Left renal cortex interstitium (tissue), 4 donors: ENCODE results near the gene HPSE2. TPM values are rescaled to one million over a fixed set of nuclear protein-coding genes. Genes with fewer than 3 reads are reported as not detected.
A peak's percentile ranks its signal among the peaks of the same experiment; 100 is the strongest.

ENCODE experiments used
- DNase-seq, 4 donors: peaks; one replicate each; pipeline ENCODE4 v3.0.0-alpha.2; 2013; ENCODE audit warnings: low read depth in 4 of 4, low spot score in 2 of 4, missing footprints in 1 of 4
- polyA plus RNA-seq, 4 donors: library from polyadenylated mRNA; unstranded; fragments of 120-200 nt; gene quantifications; one replicate each; pipeline ENCODE4 v1.2.1, GENCODE V29; 2013; ENCODE audit not compliant: insufficient read length in 4 of 4

HPSE2 gene
- polyA plus RNA-seq, 4 donors = 0.98 to 1.8 (median 1.3) TPM

DNA sequence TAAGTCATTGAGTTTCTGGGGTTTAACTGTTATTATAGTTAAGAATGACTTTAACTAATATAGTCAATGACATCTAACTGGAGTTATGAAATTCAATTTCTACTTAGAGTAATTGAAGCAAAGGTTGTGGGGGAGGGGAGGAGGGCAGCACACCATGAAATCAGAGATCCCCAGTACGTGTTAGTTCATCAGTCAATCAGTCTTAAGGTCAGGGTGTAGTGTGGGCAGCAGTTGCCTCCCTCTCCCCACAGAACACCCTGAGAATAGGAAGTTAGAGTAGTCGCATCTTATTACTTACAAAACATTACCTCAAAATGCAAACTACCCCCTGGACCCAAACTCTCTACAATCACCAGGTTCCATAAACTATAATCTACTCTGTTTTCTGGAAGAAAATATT is 781.9 kb downstream of the HPSE2 start:
- no peak for DNase-seq

GRCh38 chr10:98450618-98451017 is 785.0 kb downstream of the HPSE2 start:
- DNase-seq = no peak

DNA sequence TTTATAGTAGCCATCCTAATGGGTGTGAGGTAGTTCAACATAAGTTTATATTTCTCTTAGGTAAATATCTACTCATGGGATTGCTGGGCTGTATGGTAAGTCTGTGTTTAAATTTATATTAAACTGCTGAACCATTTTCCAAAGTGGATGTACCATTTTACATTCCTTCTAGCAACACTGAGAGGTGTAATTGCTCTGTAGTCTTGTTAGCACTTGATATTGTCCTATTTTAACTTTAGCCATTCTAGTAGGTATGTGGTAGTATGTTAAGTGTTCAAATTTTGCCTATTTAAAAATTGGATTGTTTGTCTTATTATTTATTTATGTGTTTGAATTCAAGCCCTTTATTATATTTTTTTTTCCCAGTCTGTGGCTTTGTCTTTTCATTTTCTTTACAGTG is 786.4 kb downstream of the HPSE2 start:
- no peak for DNase-seq

- DNase-seq = peak in 1 of 4 donors; percentile 45
Observed at GRCh38 chr10:98446661-98447221, 788.9 kb downstream of the HPSE2 start, which contains the start of gene HPS1. TSS of gene HPS1 (minus strand) at chr10:98446935. CDS start at chr10:98443240, 3,695 bp downstream.

DNA sequence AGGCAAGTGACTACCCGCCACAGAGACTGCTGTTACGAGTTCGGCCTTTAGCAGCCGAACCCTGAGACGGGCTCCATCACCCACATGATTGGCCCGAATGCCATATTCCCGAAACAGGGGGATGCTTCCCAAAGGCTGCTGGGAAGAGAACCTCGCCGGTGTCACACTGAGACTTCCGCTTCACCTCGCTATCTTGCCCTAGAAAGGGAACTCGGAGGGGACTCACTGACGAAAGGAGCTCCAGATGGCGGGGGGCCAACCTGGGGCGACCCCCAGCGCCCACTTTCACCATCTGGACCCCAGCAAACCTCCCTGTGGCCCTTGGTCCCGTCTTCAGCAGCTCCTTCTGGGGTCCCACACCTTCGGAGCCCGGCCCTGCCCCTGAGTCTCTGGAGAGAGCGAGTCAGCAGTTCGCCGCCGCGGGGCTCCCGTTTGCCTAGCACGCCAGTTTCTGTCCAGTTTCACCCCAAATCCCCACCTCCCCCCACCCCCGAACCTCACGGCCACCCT is 789.4 kb downstream of the HPSE2 start:
- DNase-seq = no peak

DNA sequence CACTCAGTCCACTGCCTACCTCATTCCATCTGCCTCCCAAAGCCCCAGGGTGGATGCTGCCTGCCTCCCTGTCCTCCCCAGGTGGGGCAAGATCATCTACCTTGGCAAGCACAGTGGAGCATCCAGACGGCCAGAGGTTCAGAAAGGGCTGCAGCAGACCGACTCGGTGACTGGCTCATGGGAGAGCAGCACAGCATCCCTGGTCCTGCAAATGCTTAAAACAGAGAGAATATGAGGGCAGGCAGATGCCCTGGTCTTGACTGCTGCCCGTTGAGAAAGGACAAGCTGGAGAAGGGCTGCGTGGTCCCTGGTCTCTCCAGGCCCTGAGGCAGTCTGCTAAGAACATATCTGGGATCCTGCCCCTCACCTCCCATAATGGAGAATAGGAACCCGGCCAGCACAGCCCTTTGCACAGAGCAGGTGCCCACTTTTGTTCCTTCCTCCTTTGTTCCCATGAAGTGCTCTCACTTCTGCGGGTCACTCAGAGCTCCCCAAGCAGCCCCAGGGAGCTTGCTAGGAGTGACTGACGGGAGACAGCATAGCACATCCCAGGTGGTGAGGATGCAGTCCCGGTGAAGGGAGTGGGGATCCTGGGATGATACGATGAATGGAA is 790.3 kb downstream of the HPSE2 start:
- no peak for DNase-seq

DNA sequence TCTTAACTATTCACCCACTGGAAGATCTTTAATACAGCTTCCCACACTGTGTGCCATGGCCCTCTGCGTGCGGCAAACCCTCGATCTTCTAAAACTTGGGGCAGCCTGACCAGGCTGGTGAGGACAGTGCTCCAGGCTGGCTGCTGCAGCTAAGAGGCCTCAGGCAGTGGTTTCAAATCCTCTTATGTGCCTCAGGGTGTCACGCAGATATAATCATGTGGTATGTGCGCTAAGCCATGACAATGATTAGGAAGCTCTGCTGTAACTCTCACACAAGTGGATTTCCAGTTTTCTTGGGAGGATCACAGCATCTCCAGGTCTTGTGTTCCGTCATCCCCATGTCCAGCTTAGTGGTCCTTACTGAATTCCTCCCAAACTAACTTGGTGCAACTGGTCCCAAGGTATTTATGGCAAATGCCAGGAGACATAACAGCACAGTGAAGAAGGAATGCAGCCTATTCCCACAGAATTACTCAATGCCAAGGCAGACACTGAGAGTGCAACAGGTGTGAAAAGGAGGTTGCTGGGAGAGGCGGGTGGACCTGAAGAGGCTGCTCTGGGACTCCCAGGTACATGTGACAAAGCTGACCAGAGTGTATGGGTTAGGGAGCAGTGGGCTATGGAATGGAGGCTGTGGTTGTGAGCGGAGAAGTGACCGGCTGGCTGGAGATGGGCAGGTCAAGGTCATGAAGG is 791.2 kb downstream of the HPSE2 start:
- no peak for DNase-seq

DNA sequence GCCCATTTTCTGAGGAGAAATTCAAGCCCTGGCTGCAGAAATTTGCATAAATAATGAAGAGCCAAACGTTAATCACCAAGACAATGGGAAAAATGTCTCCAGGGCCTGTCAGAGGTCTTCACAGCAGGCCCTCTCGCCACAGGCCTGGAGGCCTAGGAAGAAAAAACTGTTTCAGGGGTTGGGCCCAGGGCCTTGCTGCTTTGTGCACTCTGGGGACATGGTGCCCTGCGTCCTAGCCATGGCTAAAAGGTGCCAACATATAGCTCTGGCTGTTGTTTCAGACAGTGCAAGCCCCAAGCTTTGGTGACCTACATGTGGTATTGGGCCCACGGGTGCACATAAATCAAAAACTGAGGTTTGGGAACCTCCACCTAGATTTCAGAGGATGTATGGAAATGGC is 796.9 kb downstream of the HPSE2 start:
- DNase-seq = no peak

DNA sequence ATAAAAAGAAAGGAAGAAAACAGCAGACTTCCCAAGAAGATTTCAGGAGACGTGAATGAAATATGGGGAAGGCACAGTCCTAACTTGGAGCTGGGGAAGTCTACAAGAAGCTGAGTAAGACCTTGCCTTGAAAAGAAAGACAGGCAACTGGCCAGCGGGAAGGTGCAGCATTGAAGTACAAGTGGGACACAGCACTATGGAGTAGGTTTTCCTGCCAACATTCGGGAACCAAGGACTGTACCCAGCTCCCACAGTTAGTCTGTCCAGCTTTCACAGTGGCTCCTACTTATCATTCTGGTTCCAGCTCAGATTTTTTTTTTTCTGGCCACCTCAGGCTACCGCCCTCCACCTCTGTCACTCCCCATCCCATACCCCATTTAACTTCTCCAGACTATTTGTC is 798.9 kb downstream of the HPSE2 start:
- DNase-seq = no peak

DNA sequence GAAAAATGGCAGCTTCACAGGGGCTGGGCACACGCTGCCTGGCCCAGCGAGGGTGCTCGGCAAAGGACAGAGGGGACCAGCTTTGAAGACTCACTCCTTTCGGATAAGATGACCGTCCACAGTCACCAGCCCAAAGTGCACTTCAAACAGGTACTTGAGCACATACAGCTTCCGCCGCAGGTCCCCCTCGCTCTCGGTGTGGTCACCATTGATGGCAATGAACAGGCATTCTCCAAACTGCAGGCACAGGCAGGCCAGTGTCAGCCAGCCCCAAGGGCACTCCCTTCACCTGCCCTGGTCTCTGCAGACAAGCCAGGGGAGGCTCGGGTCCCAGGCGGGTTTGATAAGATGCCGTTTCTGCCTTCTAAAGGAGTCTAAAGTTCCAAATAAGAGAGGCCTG is 800.5 kb downstream of the HPSE2 start:
- DNase-seq = no peak

DNA sequence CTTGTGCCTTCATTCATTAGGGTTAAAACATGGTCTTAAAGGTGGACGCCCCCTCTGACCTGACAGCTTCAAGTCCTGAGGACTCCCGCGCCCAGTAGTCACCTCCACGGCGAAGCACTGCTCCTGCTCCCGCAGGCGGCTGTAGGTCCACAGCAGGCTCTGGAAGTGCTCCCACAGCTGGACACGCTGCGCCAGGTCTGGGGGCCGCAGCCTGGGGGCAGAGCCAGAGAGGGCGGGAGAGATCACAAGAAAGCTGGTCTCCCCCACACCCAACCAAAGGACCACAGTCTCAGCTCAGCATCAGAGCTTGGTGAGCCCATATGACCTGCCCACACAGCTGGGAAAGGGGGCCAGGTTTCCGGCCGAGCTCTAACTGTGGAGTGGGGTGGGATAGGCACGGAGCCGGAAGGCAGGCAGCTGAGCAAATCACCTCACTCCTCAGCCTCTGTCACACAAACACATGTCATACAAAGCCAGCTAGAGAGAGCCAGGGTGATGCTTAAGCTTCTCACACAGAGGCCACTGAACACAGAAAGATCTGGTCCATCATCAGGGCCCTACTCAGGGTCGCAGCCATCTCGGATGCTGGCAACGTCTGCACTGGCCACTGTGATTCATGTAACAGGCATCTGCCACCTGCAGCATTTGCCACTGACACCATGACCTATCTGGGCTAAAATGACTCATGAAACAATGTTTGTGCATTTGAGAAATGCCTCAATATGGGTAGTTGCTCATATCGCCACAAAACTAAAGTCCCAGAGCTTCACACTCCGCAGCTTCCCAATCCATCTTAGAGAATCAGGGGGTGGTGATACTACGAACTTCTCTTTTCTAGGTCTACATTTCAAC is 801.5 kb downstream of the HPSE2 start:
- DNase-seq = no peak

GRCh38 chr10:98433371-98433770 is 802.3 kb downstream of the HPSE2 start:
- no peak for DNase-seq

DNA sequence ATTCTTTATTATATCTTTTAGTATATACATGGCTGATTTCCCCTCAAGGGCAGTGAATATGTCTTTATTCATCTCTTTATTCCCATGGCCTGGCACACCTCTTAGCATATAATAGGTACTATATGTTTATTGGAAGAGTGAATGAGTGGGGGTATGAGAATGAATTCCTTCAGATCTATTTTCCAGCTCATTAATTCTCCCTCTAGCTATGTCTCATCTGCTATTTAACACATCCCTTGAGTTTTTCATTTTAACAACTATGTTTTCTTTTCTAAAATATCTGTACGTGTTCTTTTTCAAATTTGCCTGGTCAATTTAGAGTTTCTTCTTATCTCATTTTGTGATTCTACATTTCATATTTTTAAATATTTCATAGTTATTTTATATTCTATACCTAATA is 803.3 kb downstream of the HPSE2 start:
- DNase-seq = no peak

DNA sequence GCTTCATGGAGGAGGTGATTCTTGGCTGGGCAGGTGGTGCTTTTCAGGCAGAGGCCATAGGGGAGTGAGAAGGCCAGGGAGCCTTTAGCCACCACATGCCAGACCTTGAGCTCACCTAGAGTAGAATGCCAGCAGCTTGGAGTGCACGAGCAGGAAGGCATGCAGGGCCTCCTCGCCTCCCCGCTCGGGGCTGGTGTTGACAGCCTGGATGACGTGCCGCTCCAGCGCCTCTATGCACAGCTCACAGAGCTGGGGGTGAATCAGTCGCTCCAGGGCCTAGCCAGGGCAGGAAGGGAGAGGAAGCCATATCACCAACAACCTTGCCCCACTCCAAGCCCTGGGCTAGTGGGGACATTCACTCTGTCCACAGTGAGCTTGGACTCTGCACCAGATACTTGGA is 804.6 kb downstream of the HPSE2 start:
- no peak for DNase-seq

GRCh38 chr10:98430427-98430826 is 805.2 kb downstream of the HPSE2 start:
- DNase-seq = no peak

DNA sequence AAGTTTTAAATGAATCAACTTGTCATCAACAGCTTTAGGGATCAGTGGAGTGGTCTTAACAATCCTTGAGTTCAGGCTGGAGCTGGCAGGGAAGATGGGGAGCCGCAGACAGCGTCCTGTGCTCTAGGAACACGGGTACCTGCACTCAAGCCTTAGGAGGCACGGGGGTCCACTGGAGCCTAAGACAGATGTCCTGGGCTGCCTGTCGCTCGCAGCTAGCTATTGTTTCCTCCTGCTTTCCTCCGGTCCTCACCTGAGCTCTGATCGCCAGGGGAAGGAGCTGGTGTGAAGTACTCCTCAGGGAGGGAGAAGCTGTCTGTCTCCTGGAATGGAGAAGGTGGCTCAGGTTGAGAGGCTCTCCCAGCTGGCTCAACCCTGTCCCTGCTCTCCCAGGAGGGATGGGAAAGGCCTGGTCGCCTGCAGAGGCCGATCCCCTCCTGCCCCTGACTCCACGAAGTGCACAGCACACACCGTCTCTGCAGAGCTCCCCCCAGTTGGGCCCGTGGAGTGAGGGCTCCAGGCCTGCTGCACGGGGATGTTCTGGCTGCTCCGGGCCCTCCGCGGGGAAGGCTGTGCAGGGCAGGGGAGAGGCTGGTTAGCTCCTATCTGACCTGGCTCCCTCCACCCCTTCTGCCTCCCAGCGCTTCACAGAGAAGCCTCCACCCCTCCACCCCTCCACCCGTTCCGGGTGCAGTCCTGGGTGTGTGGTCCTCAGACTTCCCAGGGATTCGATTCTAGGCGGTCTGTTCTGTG is 806.2 kb downstream of the HPSE2 start:
- no peak for DNase-seq

GRCh38 chr10:98427011-98427515 is 808.6 kb downstream of the HPSE2 start:
- no peak for DNase-seq

- DNase-seq = no peak
Observed at GRCh38 chr10:98425511-98426352, 809.9 kb downstream of the HPSE2 start.
